A549 (cell line): ENCODE results near the gene PKD1.

Experiments
- BHLHE40 ChIP-seq: IDR thresholded peaks from 2 replicates; pipeline ENCODE4 v1.6.1; 2012; ENCODE audit warnings: low read depth, low read length, inconsistent platforms
- POLR2AphosphoS2 ChIP-seq: conservative IDR thresholded peaks from 2 replicates; pipeline ENCODE4 v1.6.1; 2012; ENCODE audit warnings: low read length, improper control_type of control experiment, inconsistent platforms
- RFX5 ChIP-seq: fragments of 450-650 bp; IDR thresholded peaks from 2 replicates; pipeline ENCODE4 v1.7.1; 2014; ENCODE audit warnings: antibody characterized with exemption, mild to moderate bottlenecking, moderate library complexity
- TF ChIP-seq, protein P1 (sequence below): fragments of >200 bp; sonication (Bioruptor Twin); formaldehyde crosslinking; IDR thresholded peaks from 3 replicates; pipeline ENCODE4 v1.5.1; 2016

DNA sequence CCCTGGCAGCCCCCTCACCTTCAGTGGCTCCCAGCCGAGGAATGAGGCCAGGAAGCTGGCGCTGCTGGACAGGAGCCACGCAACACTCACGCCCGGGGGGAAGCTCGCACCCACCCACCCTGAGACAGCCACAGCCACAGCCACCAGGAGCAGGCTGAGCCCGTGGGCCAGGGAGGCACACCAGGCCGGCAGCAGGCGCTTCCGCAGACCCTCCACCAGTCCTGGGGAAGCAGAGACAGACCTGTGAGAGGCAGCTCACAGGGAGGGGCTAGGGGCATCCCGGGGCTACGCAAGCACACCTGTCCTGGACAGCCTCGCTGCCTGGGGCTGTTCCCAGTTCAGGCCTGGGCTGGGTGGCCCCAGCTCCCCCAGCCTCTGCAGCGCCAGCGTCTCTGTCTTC lies 41.9 kb downstream of the PKD1 start:
- TF ChIP-seq, protein P1, sequence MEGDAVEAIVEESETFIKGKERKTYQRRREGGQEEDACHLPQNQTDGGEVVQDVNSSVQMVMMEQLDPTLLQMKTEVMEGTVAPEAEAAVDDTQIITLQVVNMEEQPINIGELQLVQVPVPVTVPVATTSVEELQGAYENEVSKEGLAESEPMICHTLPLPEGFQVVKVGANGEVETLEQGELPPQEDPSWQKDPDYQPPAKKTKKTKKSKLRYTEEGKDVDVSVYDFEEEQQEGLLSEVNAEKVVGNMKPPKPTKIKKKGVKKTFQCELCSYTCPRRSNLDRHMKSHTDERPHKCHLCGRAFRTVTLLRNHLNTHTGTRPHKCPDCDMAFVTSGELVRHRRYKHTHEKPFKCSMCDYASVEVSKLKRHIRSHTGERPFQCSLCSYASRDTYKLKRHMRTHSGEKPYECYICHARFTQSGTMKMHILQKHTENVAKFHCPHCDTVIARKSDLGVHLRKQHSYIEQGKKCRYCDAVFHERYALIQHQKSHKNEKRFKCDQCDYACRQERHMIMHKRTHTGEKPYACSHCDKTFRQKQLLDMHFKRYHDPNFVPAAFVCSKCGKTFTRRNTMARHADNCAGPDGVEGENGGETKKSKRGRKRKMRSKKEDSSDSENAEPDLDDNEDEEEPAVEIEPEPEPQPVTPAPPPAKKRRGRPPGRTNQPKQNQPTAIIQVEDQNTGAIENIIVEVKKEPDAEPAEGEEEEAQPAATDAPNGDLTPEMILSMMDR = no peak
- TF ChIP-seq RFX5 (no peak), POLR2AphosphoS2 (no peak), BHLHE40 (no peak)
